Right atrium auricular region (tissue), 2 donors: Measurements from ENCODE around the gene PAX5. TPM values are rescaled to one million over a fixed set of nuclear protein-coding genes. Genes with fewer than 3 reads are reported as not detected.

ENCODE experiments used
- DNase-seq: peaks from one replicate; pipeline ENCODE4 v3.0.0-alpha.2; 2019; ENCODE audit warnings: low spot score
- H3K27ac ChIP-seq, 2 donors: fragments of 200-600 bp; sonication (generic); 1 replicate in 1 of 2; 2 replicates in 1 of 2; pipeline ENCODE4 v1.5.1; 2016 to 2019
- H3K27me3 ChIP-seq, 2 donors: fragments of 200-600 bp; sonication (generic); one replicate each; pipeline versions ENCODE4 v1.5.1 to v1.6.0; 2017 to 2019
- H3K36me3 ChIP-seq: fragments of 200-600 bp; sonication (generic); one replicate; pipeline ENCODE4 v1.5.1; 2016
- H3K4me1 ChIP-seq, 2 donors: fragments of 200-600 bp; sonication (generic); one replicate each; pipeline versions ENCODE4 v1.5.1 to v1.6.0; 2017 to 2019
- H3K4me3 ChIP-seq, 2 donors: fragments of 200-600 bp; sonication (generic); 1 replicate in 1 of 2; 2 replicates in 1 of 2; pipeline ENCODE4 v1.5.1; 2017 to 2019; ENCODE audit warnings: mild to moderate bottlenecking in 1 of 2, moderate library complexity in 1 of 2
- H3K9me3 ChIP-seq, 2 donors: fragments of 200-600 bp; sonication (generic); one replicate each; pipeline ENCODE4 v1.5.1; 2019
- total RNA-seq, 2 donors: library from RNA; depleted of rRNA; stranded (reverse); fragments of >200 nt; gene quantifications; one replicate each; pipeline ENCODE4 v1.1.0, GENCODE V29; 2016
- TF ChIP-seq, protein P1 (sequence below), 2 donors: fragments of 200-600 bp; sonication (generic); IDR thresholded peaks; one replicate each; pipeline ENCODE4 v1.5.1; 2019; ENCODE audit warnings: antibody characterized with exemption in 2 of 2

PAX5 gene
- total RNA-seq, 2 donors from 2014 or later = 0.59 TPM; not detected in 1

DNA sequence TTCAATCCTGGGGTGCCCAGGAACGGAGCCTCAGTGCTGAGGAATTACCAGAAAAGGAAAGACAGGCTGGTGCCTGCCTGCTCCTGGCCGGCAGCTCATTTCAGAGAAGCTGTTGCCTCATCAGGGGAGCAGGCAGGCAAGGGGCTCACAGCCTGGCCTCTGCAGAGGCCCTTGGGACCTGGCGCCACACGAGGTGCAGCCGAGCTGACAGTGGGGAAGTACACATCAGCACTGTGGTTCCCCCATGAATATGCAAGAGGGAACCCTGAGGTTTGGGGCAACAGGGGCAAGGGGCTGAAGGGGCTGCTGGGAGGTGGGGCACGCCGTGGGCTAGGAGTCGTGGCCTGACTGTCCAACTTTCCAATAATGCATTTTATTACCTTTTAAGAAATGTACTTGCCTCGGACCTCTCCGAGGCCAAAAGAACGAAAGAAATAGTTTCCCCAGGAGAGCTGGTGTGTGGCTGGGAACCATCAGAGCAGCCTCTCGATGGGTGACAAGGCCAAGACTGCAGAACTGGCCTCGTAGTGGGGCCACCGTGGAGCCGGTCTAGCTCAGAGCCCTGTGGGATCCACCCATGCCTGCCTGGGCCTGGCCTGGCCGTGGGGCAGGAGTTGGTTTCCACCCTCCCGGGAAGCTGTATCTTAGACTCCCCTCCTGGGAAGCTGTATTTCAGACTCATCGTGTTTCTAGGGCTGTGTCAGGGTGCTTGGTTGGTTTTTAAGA lies 198.6 kb downstream of the PAX5 start:
- Histone ChIP-seq H3K4me3 (no peak overlapping the region), H3K27me3 (no peaks in the 10 kb centered on the region), H3K4me1 (no peaks in the 10 kb centered on the region), H3K27ac (no peak overlapping the region), H3K9me3 (no peaks in the 10 kb centered on the region), H3K36me3 (no peaks in the 10 kb centered on the region)
- TF ChIP-seq, protein P1, sequence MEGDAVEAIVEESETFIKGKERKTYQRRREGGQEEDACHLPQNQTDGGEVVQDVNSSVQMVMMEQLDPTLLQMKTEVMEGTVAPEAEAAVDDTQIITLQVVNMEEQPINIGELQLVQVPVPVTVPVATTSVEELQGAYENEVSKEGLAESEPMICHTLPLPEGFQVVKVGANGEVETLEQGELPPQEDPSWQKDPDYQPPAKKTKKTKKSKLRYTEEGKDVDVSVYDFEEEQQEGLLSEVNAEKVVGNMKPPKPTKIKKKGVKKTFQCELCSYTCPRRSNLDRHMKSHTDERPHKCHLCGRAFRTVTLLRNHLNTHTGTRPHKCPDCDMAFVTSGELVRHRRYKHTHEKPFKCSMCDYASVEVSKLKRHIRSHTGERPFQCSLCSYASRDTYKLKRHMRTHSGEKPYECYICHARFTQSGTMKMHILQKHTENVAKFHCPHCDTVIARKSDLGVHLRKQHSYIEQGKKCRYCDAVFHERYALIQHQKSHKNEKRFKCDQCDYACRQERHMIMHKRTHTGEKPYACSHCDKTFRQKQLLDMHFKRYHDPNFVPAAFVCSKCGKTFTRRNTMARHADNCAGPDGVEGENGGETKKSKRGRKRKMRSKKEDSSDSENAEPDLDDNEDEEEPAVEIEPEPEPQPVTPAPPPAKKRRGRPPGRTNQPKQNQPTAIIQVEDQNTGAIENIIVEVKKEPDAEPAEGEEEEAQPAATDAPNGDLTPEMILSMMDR (IDR thresholded peaks at IDR 0.05) = no peak
- no peak for DNase-seq

DNA sequence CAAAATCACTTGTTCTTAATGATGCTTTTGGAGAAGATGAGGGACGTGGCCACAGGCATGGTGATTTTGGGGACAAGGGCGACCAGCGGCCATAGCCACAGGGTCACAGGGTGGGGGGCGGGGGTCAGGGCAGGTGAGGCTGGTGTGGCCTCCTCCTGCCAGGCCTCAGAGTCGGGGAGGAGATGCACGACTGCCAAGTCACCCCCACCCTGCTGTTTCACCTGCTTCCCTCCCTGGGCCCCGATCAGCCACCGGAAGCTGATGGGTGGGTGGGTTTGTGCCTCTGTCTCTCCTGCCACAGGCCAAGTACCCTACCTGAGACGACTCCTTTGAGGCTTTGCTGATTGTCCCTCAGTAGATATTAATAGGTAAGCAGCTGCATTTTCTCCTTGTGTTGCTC lies 199.3 kb downstream of the PAX5 start:
- Histone ChIP-seq H3K27me3 (no peaks in the 10 kb centered on the region), H3K4me3 (no peak overlapping the region), H3K36me3 (no peaks in the 10 kb centered on the region), H3K27ac (no peak overlapping the region), H3K4me1 (no peaks in the 10 kb centered on the region), H3K9me3 (no peaks in the 10 kb centered on the region)
- TF ChIP-seq, protein P1 (IDR thresholded peaks at IDR 0.05) = no peak
- no peak for DNase-seq

DNA sequence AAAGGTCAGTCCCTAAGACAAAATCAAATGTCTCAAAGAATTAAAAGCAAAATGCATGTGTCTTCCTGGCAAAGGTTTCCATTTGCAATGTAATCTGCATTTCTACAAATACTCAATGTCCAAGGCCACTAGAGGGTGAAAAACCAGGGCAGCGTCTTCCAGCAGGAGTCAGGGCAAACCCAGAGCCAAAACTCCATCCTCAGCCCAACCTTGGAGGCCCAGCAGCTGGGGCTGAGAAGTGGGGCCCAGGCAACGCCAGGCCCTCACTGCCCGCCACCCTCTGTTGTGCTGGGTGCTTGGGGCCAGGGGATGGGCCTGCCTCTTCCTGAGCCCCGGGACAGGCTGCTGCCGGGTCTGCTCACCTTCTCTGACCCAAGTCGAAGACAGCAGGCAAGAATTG lies 200.1 kb downstream of the PAX5 start:
- H3K4me1 ChIP-seq = no peaks in the 10 kb centered on the region
- H3K27ac ChIP-seq = no peak overlapping the region
- TF ChIP-seq, protein P1 (IDR thresholded peaks at IDR 0.05) = no peak
- H3K4me3 ChIP-seq = no peak overlapping the region
- no peaks in the 10 kb centered on the region for H3K36me3 ChIP-seq
- no peaks in the 10 kb centered on the region for H3K9me3 ChIP-seq
- no peak for DNase-seq
- no peaks in the 10 kb centered on the region for H3K27me3 ChIP-seq

DNA sequence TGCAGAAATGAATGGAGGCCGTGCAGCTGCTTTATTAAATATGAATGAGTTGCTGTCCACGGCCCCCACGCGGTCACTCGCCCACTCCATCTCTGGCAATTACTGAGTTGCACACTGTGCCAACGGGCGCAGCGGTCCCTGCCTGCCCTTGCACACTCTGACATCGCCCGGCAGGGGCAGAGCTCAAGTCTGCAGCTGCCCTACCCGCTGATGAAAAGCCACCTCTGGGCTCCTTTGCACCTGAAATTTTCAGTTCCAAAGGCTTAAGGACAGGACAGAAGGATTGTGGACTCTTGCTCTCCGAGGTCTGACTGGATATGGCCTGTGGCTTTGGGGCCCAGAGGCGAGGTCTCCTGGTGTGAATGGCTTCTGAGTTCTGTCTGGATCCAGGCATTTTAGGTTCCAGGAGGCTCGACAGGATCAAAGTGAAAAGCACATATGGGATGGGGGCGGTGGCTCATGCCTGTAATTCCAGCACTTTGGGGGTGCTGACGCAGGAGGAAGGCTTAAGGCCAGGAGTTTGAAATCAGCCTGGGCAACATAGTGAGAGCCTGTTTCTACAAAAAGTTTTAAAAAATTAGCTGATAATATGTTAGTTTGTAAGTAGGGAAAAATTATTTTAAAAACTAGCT lies 201.8 kb downstream of the PAX5 start:
- no peak for DNase-seq
- Histone ChIP-seq H3K27me3 (no peaks in the 10 kb centered on the region), H3K9me3 (no peaks in the 10 kb centered on the region), H3K36me3 (no peaks in the 10 kb centered on the region), H3K4me3 (no peak overlapping the region), H3K27ac (no peak overlapping the region), H3K4me1 (no peaks in the 10 kb centered on the region)
- TF ChIP-seq, protein P1 (IDR thresholded peaks at IDR 0.05) = no peak

DNA sequence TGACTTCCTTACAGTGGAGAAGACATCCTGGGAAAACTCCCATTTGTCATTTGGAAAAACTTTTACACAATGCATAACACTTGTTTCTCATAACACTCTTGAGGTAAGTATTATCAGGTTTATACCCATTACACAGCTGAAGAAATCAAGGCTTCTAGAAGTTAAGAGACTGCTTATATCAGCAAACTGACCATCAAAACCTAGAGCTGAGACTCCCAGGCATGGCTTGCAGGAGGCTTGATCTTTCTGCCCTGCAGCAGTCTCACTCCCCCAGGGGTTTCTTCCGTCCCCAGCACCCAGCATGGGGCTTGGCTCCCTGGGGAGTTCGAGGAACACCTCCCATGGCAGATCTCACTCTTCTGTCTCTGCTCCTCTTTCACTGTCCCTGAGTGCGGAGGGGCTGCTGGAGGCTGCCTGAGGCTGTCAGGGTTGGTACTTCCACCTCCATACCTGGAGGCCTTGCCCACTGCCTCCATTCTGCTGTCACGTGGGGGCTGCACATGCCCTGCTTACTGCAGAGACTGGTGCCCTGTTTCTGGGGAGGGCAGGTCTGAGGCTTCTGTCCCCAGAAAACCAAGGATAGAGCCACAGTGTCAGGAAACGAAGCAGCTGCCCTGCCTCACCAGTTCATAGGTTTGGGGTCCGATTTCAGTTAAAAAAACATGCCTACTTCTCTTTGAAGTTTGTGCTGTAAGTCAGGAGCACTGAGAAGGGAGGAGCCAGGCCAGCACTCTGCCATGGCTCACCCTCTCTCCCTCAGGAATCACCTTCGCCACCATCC lies 202.5 kb downstream of the PAX5 start:
- no peaks in the 10 kb centered on the region for H3K36me3 ChIP-seq
- no peaks in the 10 kb centered on the region for H3K9me3 ChIP-seq
- no peak for DNase-seq
- TF ChIP-seq, protein P1 (IDR thresholded peaks at IDR 0.05) = no peak
- no peak overlapping the region for H3K27ac ChIP-seq
- H3K4me1 ChIP-seq = no peaks in the 10 kb centered on the region
- no peak overlapping the region for H3K4me3 ChIP-seq
- H3K27me3 ChIP-seq = no peaks in the 10 kb centered on the region
